Lower lobe of right lung (tissue), 2 donors: Measurements from ENCODE around the gene RNF130. TPM values are rescaled to one million over a fixed set of nuclear protein-coding genes. Genes with fewer than 3 reads are reported as not detected.

Source experiments
- ATAC-seq, 2 donors: fragments of 200-7000 bp; cut with Tn5 transposase; one replicate each; pipeline ENCODE4 v1.9.1; 2020 to 2022; ENCODE audit warnings: mild to moderate bottlenecking in 2 of 2, moderate library complexity in 2 of 2
- DNase-seq: peaks from one replicate; pipeline ENCODE4 v3.0.0-alpha.2; 2020
- H3K27ac ChIP-seq: fragments of 200-600 bp; one replicate; pipeline ENCODE4 v1.8.0; 2022
- H3K27me3 ChIP-seq: fragments of 200-600 bp; one replicate; pipeline ENCODE4 v1.8.0; 2022; ENCODE audit warnings: low read depth
- H3K36me3 ChIP-seq: fragments of 200-600 bp; one replicate; pipeline ENCODE4 v1.8.0; 2022; ENCODE audit warnings: mild to moderate bottlenecking
- H3K4me1 ChIP-seq: fragments of 200-600 bp; one replicate; pipeline ENCODE4 v1.8.0; 2022
- H3K4me3 ChIP-seq: fragments of 200-600 bp; one replicate; pipeline ENCODE4 v1.8.0; 2022; ENCODE audit warnings: mild to moderate bottlenecking
- H3K9me3 ChIP-seq: fragments of 200-600 bp; one replicate; pipeline ENCODE4 v1.8.0; 2022
- intact Hi-C: fragments of 100-400 bp; cut with DNase I; formaldehyde crosslinking; loops from one replicate; pipeline ENCODE4 v1.11.0; 2022
- total RNA-seq: library from RNA; stranded (reverse); fragmentation: NEBNext Ultra II Directional; extraction: Animal tissue kit (Norgen Biotek cat#: 25700); gene quantifications from one replicate; pipeline ENCODE4 v1.2.1, GENCODE V29; 2021
- TF ChIP-seq, protein P1 (sequence below): fragments of 200-600 bp; IDR thresholded peaks from one replicate; pipeline ENCODE4 v1.8.0; 2022; ENCODE audit warnings: antibody characterized with exemption, mild to moderate bottlenecking
- donor health status: DM: no; HTN: yes; CAD: no; lungs with severe emphysema.

The RNF130 gene
- total RNA-seq, 1 donor from 2014 or later, result 139 TPM

DNA sequence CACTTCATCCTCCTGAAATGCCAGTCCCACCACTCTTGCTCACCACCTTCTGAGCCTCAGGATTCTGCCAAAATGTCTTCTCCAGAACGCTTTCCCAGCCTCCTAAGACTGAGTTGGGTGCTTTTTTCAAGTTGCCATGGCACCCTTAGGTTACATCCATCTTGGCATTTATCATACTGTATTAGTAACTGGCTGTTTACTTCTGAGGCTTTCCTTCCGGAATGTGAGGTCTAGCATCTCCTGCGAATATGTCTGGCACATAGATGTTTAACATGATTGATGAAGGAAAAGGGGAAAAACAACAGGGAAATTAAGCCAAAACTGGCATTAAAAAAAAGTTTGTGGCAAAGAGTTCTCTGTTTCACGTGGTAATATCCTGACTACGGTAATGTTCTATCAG, 24.9 kb downstream of the RNF130 start:
- Histone ChIP-seq H3K9me3 (no peaks in the 10 kb centered on the region), H3K27ac (no peak overlapping the region), H3K36me3 (no peaks in the 10 kb centered on the region), H3K4me3 (no peak overlapping the region), H3K27me3 (no peaks in the 10 kb centered on the region), H3K4me1 (peaks cover 32% of the 10 kb centered on the region)
- DNase-seq (no peak), ATAC-seq (no peak)
- TF ChIP-seq, protein P1, sequence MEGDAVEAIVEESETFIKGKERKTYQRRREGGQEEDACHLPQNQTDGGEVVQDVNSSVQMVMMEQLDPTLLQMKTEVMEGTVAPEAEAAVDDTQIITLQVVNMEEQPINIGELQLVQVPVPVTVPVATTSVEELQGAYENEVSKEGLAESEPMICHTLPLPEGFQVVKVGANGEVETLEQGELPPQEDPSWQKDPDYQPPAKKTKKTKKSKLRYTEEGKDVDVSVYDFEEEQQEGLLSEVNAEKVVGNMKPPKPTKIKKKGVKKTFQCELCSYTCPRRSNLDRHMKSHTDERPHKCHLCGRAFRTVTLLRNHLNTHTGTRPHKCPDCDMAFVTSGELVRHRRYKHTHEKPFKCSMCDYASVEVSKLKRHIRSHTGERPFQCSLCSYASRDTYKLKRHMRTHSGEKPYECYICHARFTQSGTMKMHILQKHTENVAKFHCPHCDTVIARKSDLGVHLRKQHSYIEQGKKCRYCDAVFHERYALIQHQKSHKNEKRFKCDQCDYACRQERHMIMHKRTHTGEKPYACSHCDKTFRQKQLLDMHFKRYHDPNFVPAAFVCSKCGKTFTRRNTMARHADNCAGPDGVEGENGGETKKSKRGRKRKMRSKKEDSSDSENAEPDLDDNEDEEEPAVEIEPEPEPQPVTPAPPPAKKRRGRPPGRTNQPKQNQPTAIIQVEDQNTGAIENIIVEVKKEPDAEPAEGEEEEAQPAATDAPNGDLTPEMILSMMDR, result no peak
- intact Hi-C loops, result no loop called here

DNA sequence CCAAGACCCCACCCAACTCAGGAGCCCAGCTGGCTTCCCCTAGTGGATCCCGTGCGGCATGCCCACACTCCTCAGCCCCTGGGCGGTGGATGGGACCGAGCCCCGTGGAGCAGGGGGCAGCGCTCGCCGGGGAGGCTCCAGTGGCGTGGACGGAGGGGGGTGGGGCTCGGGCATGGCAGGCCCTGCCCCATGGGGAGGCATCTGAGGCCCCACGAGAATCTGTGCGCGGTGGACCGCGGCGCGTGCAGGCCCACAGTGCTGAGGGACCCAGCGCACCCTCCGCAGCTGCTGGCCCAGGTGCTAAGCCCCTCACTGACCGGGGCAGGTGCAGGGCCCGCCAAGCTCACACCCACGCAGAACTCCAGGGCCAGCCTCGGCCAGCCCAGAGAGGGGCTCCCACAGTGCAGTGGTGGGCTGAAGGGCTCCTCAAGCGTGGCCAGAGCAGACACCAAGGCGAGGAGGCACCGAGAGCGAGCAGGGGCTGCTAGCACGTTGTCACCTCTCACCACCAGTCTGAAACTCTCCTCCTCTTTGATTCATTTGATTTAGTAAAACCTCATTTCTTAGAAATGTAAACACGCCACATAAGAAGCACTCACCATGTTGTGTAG, 25.6 kb downstream of the RNF130 start:
- DNase-seq, result no peak
- intact Hi-C loops, result no loop called here

DNA sequence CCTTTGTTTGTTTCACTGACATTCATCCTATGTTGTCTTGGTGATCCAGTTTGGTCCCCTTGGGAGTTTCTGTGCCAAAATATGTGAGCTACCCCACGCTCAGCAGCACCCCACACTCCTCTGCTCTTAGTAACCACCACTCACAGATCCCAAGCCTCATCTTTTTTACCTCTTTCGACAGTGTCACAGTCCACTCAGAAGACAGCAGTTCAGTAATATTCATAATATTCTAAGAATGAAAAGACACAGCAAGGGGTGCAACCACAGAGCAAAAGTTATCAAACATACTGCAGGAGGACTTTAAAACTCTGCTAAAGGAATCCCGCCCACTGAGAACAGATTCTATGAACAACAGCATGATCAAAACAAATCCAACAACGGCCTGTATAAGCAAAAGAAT, 28.2 kb downstream of the RNF130 start:
- TF ChIP-seq, protein P1, result no peak
- H3K4me3 ChIP-seq, result no peak overlapping the region
- no peaks in the 10 kb centered on the region for H3K27me3 ChIP-seq
- intact Hi-C loops, result no loop called here
- peaks cover 18% of the 10 kb centered on the region for H3K4me1 ChIP-seq
- ATAC-seq, result no peak
- no peaks in the 10 kb centered on the region for H3K9me3 ChIP-seq
- no peak overlapping the region for H3K27ac ChIP-seq
- DNase-seq, result no peak
- peaks cover 21% of the 10 kb centered on the region for H3K36me3 ChIP-seq

More for the DNA sequence above, 25.6 kb downstream of the RNF130 start:
- Histone ChIP-seq H3K4me1 (peaks cover 32% of the 10 kb centered on the region), H3K27me3 (no peaks in the 10 kb centered on the region), H3K36me3 (no peaks in the 10 kb centered on the region), H3K9me3 (no peaks in the 10 kb centered on the region), H3K4me3 (no peak overlapping the region), H3K27ac (no peak overlapping the region)
- peak in 1 of 2 donors; percentile 33 for ATAC-seq
- TF ChIP-seq, protein P1, result no peak

DNA sequence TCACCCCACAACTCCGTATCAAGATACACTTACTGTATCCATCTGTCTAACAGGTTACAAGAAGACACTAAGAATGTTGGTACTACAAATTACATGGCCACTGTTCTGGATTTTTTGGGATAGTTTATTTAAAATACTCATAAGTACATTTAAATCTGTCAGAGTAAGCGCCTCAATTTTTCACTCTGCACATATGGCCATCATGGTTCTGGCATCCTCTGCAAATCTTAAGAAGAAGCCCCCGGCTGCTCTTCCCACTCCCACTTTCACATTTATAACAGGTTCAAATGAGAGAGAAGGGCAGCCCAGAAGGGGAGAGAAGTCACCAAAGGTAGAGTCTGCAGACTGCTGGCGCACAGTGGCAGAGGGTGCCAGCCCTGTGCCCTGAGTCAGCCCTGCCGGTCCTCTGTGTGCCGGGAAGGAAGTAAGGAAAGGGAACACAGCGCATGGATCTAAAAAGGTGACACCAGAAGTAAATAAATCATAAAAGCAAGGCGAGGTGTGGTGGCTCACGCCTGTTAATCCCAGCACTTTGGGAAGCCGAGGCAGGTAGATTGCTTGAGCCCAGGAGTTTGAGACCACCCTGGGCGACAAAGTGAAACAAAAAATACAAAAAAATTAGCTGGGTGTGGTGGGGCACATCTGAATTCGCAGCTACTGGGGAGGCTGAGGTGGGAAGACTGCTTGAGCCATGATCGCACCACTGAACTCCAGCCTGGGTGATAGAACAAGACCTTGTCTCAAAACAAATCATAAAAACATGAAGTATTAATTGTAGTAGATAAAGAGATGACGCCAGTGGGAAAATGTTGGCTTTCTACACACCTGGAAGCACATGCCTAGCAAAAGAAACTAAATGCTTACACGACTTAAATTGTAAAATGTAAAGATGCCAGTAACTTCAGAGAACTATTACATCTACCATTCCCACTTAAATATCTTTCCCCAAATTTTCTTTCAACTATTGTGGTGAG, 30.0 kb downstream of the RNF130 start:
- Histone ChIP-seq H3K9me3 (no peaks in the 10 kb centered on the region), H3K27ac (no peak overlapping the region), H3K36me3 (peaks cover 35% of the 10 kb centered on the region), H3K27me3 (no peaks in the 10 kb centered on the region), H3K4me1 (peaks cover under 1% of the 10 kb centered on the region), H3K4me3 (no peak overlapping the region)
- TF ChIP-seq, protein P1, result no peak
- ATAC-seq (no peak), DNase-seq (no peak)
- intact Hi-C loops, result no loop called here

DNA sequence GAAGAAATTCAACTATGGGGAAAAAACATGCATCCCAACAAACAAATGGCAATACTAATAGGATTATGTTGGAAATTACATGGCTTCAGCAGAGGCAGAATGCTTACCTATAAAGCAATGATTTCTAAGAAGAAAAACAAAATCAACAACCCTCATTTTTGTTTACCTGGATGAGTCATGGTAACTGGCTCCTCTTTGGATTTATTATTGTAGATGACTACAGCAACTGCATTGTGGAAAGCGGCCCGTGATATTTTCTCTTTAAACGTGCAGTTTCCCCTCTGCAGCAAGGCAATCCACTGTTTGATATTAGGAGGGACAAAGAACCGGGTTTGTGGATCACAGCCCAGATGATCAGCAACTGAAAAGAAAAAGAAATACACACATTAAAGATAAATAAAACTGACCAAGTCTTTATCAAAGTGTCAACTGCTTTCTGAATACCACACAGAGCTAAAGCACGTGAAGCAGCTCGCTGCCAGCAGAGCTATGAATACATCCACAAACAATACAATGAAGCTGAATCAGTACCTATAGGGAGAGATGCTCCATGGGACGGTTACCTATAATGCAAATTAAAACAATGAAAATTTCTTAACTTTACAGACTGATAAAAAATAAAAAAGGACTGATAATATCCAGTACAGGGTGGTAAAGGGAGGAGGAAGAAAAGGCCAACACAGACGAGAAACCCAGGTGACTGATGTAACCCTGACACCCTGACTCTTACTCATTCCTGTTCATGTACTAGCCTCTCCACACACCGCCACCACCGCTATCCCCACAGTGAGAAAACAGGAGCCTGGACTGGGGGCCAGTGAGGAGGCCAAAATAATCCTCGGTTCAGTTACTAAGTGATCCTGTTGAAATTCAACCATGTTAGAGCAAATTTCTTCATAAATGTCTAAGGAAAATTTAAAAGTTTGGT, 31.0 kb downstream of the RNF130 start:
- no peaks in the 10 kb centered on the region for H3K4me1 ChIP-seq
- ATAC-seq (no peak), DNase-seq (no peak)
- intact Hi-C loops, result no loop called here
- no peak overlapping the region for H3K27ac ChIP-seq
- H3K36me3 ChIP-seq, result peaks cover 35% of the 10 kb centered on the region
- no peak overlapping the region for H3K4me3 ChIP-seq
- TF ChIP-seq, protein P1, result no peak
- H3K27me3 ChIP-seq, result no peaks in the 10 kb centered on the region
- H3K9me3 ChIP-seq, result peaks cover 4% of the 10 kb centered on the region
